HK-2 (cell line): ENCODE measurements around the gene VIM.
"Not testable (repeated sequence)": the region's sequence is repeated elsewhere in the genome, so short reads cannot be mapped to it uniquely, and the experiment has no call there.

ENCODE experiments used
- DNase-seq: peaks from one replicate; pipeline ENCODE4 v3.0.0-alpha.2; 2018; ENCODE audit not compliant: unreplicated experiment

Gene VIM

GRCh38 chr10:17256051-17256450, 28.0 kb downstream of the VIM start:
- DNase-seq: no peak

- DNase-seq: no peak
These were observed 28.6 kb downstream of the VIM start for GRCh38 chr10:17256627-17257026.

GRCh38 chr10:17257466-17258321, 29.7 kb downstream of the VIM start:
- DNase-seq: peak; percentile 18

GRCh38 chr10:17262502-17262901, 34.5 kb downstream of the VIM start:
- no peak for DNase-seq

GRCh38 chr10:17263580-17263979, 35.5 kb downstream of the VIM start:
- no peak for DNase-seq

GRCh38 chr10:17265468-17265867, 37.4 kb downstream of the VIM start:
- DNase-seq: no peak

- DNase-seq: not testable (repeated sequence)
These were observed 38.5 kb downstream of the VIM start for GRCh38 chr10:17266549-17266948.

- no peak for DNase-seq
These were observed 44.6 kb downstream of the VIM start for GRCh38 chr10:17272648-17273047.

- peak; percentile 20 for DNase-seq
These were observed 45.4 kb downstream of the VIM start for GRCh38 chr10:17273403-17273802.

- no peak for DNase-seq
These were observed 48.8 kb downstream of the VIM start for GRCh38 chr10:17276756-17277424.

- DNase-seq: no peak
These were observed 50.7 kb downstream of the VIM start for GRCh38 chr10:17278607-17279240.

GRCh38 chr10:17282311-17282710, 54.3 kb downstream of the VIM start:
- DNase-seq: no peak

GRCh38 chr10:17286562-17287550, 58.8 kb downstream of the VIM start:
- DNase-seq: no peak
